Thoracic aorta (tissue), 2 donors: ENCODE results near the gene APP. TPM values are rescaled to one million over a fixed set of nuclear protein-coding genes. Genes with fewer than 3 reads are reported as not detected.

Source experiments
- ATAC-seq: fragments of 150-250 bp; one replicate; pipeline ENCODE4 v1.8.0; 2017; ENCODE audit warnings: low read depth; ENCODE audit not compliant: insufficient number of reproducible peaks, low FRiP score
- DNase-seq: peaks from one replicate; pipeline ENCODE4 v3.0.0-alpha.2; 2020; ENCODE audit warnings: low spot score
- H3K27ac ChIP-seq, 2 donors: fragments of 200-600 bp; sonication (generic); 1 replicate in 1 of 2; 2 replicates in 1 of 2; pipeline ENCODE4 v1.5.1; 2016; ENCODE audit warnings: mild to moderate bottlenecking in 2 of 2, moderate library complexity in 2 of 2
- H3K27me3 ChIP-seq: fragments of 200-600 bp; sonication (generic); replicated peaks from 2 replicates; pipeline ENCODE4 v1.6.0; 2016; ENCODE audit warnings: mild to moderate bottlenecking; ENCODE audit not compliant: insufficient read depth
- H3K36me3 ChIP-seq: fragments of 200-600 bp; sonication (generic); one replicate; pipeline ENCODE4 v1.5.1; 2016
- H3K4me1 ChIP-seq, 2 donors: fragments of 200-600 bp; sonication (generic); 1 replicate in 1 of 2; 2 replicates in 1 of 2; pipeline versions ENCODE4 v1.5.1 to v1.6.0; 2016; ENCODE audit warnings: low read depth in 2 of 2, mild to moderate bottlenecking in 1 of 2; ENCODE audit not compliant: control insufficient read depth in 1 of 2
- H3K4me3 ChIP-seq: fragments of 200-600 bp; sonication (generic); 2 replicates; pipeline ENCODE4 v1.5.1; 2016; ENCODE audit warnings: mild to moderate bottlenecking
- H3K9me3 ChIP-seq: fragments of 200-600 bp; sonication (generic); 2 replicates; pipeline ENCODE4 v1.5.1; 2016
- total RNA-seq, 2 donors: library from RNA; depleted of rRNA; stranded (reverse); fragments of >200 nt; gene quantifications; one replicate each; pipeline versions ENCODE4 v1.1.0 to v1.2.3, GENCODE V29; 2016
- TF ChIP-seq, protein P1 (sequence below): fragments of 200-600 bp; sonication (generic); IDR thresholded peaks from one replicate; pipeline ENCODE4 v1.5.1; 2019; ENCODE audit warnings: antibody characterized with exemption

The APP gene
- total RNA-seq, 2 donors from 2014 or later, result 342 to 468 TPM

- no peaks in the 10 kb centered on the region for H3K27me3 ChIP-seq
- no peak overlapping the region for H3K27ac ChIP-seq
- no peak for DNase-seq
- no peaks in the 10 kb centered on the region for H3K9me3 ChIP-seq
- no peak overlapping the region for H3K4me3 ChIP-seq
- H3K36me3 ChIP-seq, result no peaks in the 10 kb centered on the region
- ATAC-seq, result no peak
- peaks cover 10 to 21% of the 10 kb centered on the region in 2 donors for H3K4me1 ChIP-seq
- TF ChIP-seq, protein P1, sequence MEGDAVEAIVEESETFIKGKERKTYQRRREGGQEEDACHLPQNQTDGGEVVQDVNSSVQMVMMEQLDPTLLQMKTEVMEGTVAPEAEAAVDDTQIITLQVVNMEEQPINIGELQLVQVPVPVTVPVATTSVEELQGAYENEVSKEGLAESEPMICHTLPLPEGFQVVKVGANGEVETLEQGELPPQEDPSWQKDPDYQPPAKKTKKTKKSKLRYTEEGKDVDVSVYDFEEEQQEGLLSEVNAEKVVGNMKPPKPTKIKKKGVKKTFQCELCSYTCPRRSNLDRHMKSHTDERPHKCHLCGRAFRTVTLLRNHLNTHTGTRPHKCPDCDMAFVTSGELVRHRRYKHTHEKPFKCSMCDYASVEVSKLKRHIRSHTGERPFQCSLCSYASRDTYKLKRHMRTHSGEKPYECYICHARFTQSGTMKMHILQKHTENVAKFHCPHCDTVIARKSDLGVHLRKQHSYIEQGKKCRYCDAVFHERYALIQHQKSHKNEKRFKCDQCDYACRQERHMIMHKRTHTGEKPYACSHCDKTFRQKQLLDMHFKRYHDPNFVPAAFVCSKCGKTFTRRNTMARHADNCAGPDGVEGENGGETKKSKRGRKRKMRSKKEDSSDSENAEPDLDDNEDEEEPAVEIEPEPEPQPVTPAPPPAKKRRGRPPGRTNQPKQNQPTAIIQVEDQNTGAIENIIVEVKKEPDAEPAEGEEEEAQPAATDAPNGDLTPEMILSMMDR, result no peak
These were observed 15.8 kb downstream of the APP start for GRCh38 chr21:26154753-26155152.

- Histone ChIP-seq H3K27me3 (no peaks in the 10 kb centered on the region), H3K4me3 (no peak overlapping the region), H3K4me1 (peaks cover 17 to 31% of the 10 kb centered on the region in 2 donors), H3K36me3 (no peaks in the 10 kb centered on the region), H3K27ac (peak overlapping the region in 1 of 2 donors; percentile 58), H3K9me3 (no peaks in the 10 kb centered on the region)
- TF ChIP-seq, protein P1, result no peak
- DNase-seq (no peak), ATAC-seq (no peak)
These were observed 16.8 kb downstream of the APP start for GRCh38 chr21:26153758-26154157.

DNA sequence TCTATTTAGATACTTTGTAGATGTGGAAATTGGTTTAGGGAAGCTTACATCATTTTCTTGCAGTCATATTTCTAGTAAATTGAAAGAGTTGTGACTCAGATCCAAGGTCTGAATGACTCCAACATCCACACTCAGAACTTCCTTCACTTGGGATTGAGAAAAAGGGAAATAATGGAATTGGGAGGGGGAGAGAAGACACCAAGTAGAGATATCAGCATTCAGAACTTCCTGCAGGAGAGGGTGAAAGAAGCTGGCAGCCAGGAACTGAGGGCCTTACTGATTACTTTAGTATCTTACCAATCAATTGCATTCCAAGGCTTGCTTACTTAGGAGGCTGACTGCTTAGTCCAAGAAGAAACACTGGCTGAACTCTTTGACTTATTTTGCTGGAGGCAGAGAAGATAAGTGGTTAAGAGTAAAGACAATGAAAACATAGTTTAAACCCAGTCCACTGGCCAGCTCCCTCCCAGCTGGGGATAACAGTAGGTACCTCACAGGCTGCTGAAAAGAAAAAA lies 21.7 kb downstream of the APP start:
- Histone ChIP-seq H3K4me3 (no peak overlapping the region), H3K4me1 (peaks cover 28 to 41% of the 10 kb centered on the region in 2 donors), H3K27me3 (no peaks in the 10 kb centered on the region), H3K27ac (peak overlapping the region; percentile 67 to 78), H3K9me3 (no peaks in the 10 kb centered on the region), H3K36me3 (no peaks in the 10 kb centered on the region)
- ATAC-seq, result peak; percentile 71
- TF ChIP-seq, protein P1, result no peak
- no peak for DNase-seq

GRCh38 chr21:26148071-26148839 lies 22.3 kb downstream of the APP start:
- Histone ChIP-seq H3K27me3 (no peaks in the 10 kb centered on the region), H3K9me3 (no peaks in the 10 kb centered on the region), H3K27ac (peak overlapping the region; percentile 67 to 78), H3K4me3 (no peak overlapping the region), H3K4me1 (peaks cover 22 to 35% of the 10 kb centered on the region in 2 donors), H3K36me3 (no peaks in the 10 kb centered on the region)
- DNase-seq (no peak), ATAC-seq (no peak)
- TF ChIP-seq, protein P1, result no peak

DNA sequence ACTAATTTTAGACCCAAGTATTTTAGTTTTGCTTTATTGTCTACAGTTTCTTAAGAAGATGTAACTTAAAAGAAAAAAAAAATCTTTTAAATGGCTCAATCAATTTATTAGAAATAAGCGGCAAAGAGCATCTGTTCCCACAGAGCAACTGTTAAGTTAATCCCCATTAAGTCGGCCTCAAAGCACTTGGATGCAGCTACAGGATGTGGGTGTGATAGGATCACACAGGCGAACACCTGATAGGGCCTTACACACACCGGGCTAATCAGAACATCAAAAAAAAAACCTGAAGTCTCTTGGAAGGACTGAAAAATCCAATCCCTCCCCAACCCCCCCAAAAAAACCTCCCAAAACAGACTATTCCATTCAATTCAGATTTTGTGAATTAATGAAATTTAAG lies 23.0 kb downstream of the APP start:
- no peak for DNase-seq
- ATAC-seq, result no peak
- Histone ChIP-seq H3K4me1 (peaks cover 22 to 35% of the 10 kb centered on the region in 2 donors), H3K36me3 (no peaks in the 10 kb centered on the region), H3K9me3 (no peaks in the 10 kb centered on the region), H3K4me3 (no peak overlapping the region), H3K27ac (peak overlapping the region in 1 of 2 donors; percentile 78), H3K27me3 (no peaks in the 10 kb centered on the region)
- TF ChIP-seq, protein P1, result no peak
